ENCODE results near the gene KCNK1. TPM values are rescaled to one million over a fixed set of nuclear protein-coding genes. Genes with fewer than 3 reads are reported as not detected.

KCNK1 gene
- total and polyA plus RNA-seq, 2 of the 8 experiments (the other 6 are each of a cell fraction or from before 2014, with no cell fraction given) = 11.9 to 16.5 TPM

GRCh38 chr1:233659495-233659894 is 45.6 kb downstream of the KCNK1 start:
- no peak overlapping the region for H2BK5ac ChIP-seq (ENCODE audit: low read depth, low read length)
- ChIA-PET CTCF (ENCODE audit: partially characterized antibody) (interaction anchor here (0.6 kb wide), 1 partner anchor 243 kb away, joined by 3 read pairs; no protein-coding TSS in a partner anchor), POLR2A (ENCODE audit: partially characterized antibody) (no interaction called here)
- H2BK12ac ChIP-seq (ENCODE audit: low read depth, low read length) = no peak overlapping the region
- no peak overlapping the region for H4K91ac ChIP-seq (replicated peaks; ENCODE audit: insufficient read length, low read length)
- H2BK15ac ChIP-seq (ENCODE audit: low read length) = no peak overlapping the region
- no peak overlapping the region for H2AK5ac ChIP-seq (ENCODE audit: low read depth, low read length)
- no peak overlapping the region for H2AFZ ChIP-seq (ENCODE audit: low read length)
- FAIRE-seq = no peak
- H3K18ac ChIP-seq (ENCODE audit: extremely low read depth, low read length) = no peak overlapping the region
- H3K9ac ChIP-seq (replicated peaks in 1 of 4; ENCODE audit: extremely low read depth in 1 of 4, low read depth in 3 of 4, low read length in 3 of 4) = no peak overlapping the region
- H3K27me3 ChIP-seq (replicated peaks in 1 of 4; ENCODE audit: control insufficient read depth in 3 of 4, extremely low read depth in 1 of 4, insufficient read depth in 3 of 4, low read length in 3 of 4) = no peaks in the 10 kb centered on the region
- H4K20me1 ChIP-seq (replicated peaks in 1 of 2; ENCODE audit: control insufficient read depth in 1 of 2, insufficient read depth in 2 of 2, low read length in 2 of 2) = no peaks in the 10 kb centered on the region
- H3K23ac ChIP-seq (ENCODE audit: insufficient read length) = no peak overlapping the region
- H3K79me1 ChIP-seq (ENCODE audit: low read depth, low read length) = no peaks in the 10 kb centered on the region
- H3K36me3 ChIP-seq (ENCODE audit: control insufficient read depth in 2 of 4, insufficient read depth in 4 of 4, low read length in 3 of 4) = peaks cover 0 to 2% (median 0%) of the 10 kb centered on the region in 4 experiments; a peak in 3 of 8 replicates
- no peak overlapping the region for H2BK20ac ChIP-seq (ENCODE audit: low read length)
- H3K27ac ChIP-seq (ENCODE audit: low read depth, low read length) = no peak overlapping the region
- no peak overlapping the region for H4K5ac ChIP-seq (ENCODE audit: insufficient read length, low read depth, low read length)
- WGBS, 2 experiments (ENCODE audit: extremely low coverage in 1 of 2, insufficient coverage in 1 of 2, insufficient read length in 1 of 2, insufficient replicate concordance in 2 of 2, low coverage in 1 of 2, low lambda C conversion rate in 2 of 2, missing lambda C conversion rate in 1 of 2) = 94% methylated on average over 7 of the region's 7 CpGs; no CpG with 5 or more reads in 1 of the 2 experiments
- H3K4me2 ChIP-seq (ENCODE audit: insufficient read depth in 1 of 2, low read depth in 2 of 2, low read length in 2 of 2) = no peak overlapping the region
- no peak overlapping the region for H2BK120ac ChIP-seq (replicated peaks; ENCODE audit: low read depth, low read length)
- no peak for DNase-seq (ENCODE audit: low read depth in 1 of 2, low spot score in 2 of 2)
- H3K79me2 ChIP-seq (ENCODE audit: control insufficient read depth in 1 of 2, insufficient read depth in 2 of 2, low read length in 2 of 2) = no peaks in the 10 kb centered on the region; a peak in 1 of 4 replicates
- no peak overlapping the region for H3K4me3 ChIP-seq (ENCODE audit: extremely low read depth in 1 of 4, insufficient read depth in 2 of 4, low read depth in 3 of 4, low read length in 4 of 4)
- peaks cover 0 to 11% (median 5%) of the 10 kb centered on the region in 4 experiments; a peak in 5 of 7 replicates for H3K4me1 ChIP-seq (replicated peaks in 1 of 4; ENCODE audit: control insufficient read depth in 3 of 4, insufficient read depth in 4 of 4, low read length in 3 of 4)
- no peak overlapping the region for H3K56ac ChIP-seq (replicated peaks; ENCODE audit: insufficient read length, low read depth, low read length)
- no peak overlapping the region for H3K4ac ChIP-seq (replicated peaks; ENCODE audit: insufficient read length, low read depth, low read length)
- no peaks in the 10 kb centered on the region for H3K9me3 ChIP-seq (ENCODE audit: insufficient read depth in 2 of 2, low read depth in 1 of 2, low read length in 1 of 2)
- no peak overlapping the region for H4K8ac ChIP-seq (ENCODE audit: extremely low read depth, insufficient read depth, low read length)
- H3K14ac ChIP-seq (ENCODE audit: insufficient read length) = no peak overlapping the region
- no peaks in the 10 kb centered on the region for H3K23me2 ChIP-seq (ENCODE audit: low read depth, low read length)
- no peak for TF ChIP-seq PHF8 (conservative IDR thresholded peaks at IDR 0.05; ENCODE audit: low read depth, low read length)
- no peak for TF ChIP-seq GTF2F1 (IDR thresholded peaks at IDR 0.05; ENCODE audit: borderline replicate concordance, low read depth, low read length)
- no peak for TF ChIP-seq TBP (IDR thresholded peaks at IDR 0.05; ENCODE audit: low read depth, low read length)
- TF ChIP-seq POLR2AphosphoS5 (IDR thresholded peaks at IDR 0.05; ENCODE audit: low read depth, low read length) = no peak
- no peak for TF ChIP-seq SRF (IDR thresholded peaks at IDR 0.05; ENCODE audit: low read depth, low read length)
- TF ChIP-seq CEBPB (IDR thresholded peaks at IDR 0.05; ENCODE audit: low read depth, low read length) = no peak
- no peak for TF ChIP-seq SIN3A (conservative IDR thresholded peaks at IDR 0.05 in 1 of 2, IDR thresholded peaks at IDR 0.05 in 1 of 2; ENCODE audit: low read depth in 1 of 2, low read length in 2 of 2)
- TF ChIP-seq SUZ12 (IDR thresholded peaks at IDR 0.05; ENCODE audit: low read length) = no peak
- TF ChIP-seq GABPA (IDR thresholded peaks at IDR 0.05; ENCODE audit: borderline replicate concordance, insufficient read depth, low read length) = no peak
- no peak for TF ChIP-seq CTCF (IDR thresholded peaks at IDR 0.05; ENCODE audit: control extremely low read depth in 1 of 3, insufficient read depth in 1 of 3, low read depth in 1 of 3, low read length in 3 of 3)
- TF ChIP-seq TCF12 (IDR thresholded peaks at IDR 0.05; ENCODE audit: low read depth, low read length) = no peak
- no peak for TF ChIP-seq TEAD4 (IDR thresholded peaks at IDR 0.05; ENCODE audit: low read depth, low read length)

All from H1 (cell line).